Measurements from ENCODE around the gene INAFM1.
"Not testable (repeated sequence)": the region's sequence is repeated elsewhere in the genome, so short reads cannot be mapped to it uniquely, and the experiment has no call there.

INAFM1 gene

DNA sequence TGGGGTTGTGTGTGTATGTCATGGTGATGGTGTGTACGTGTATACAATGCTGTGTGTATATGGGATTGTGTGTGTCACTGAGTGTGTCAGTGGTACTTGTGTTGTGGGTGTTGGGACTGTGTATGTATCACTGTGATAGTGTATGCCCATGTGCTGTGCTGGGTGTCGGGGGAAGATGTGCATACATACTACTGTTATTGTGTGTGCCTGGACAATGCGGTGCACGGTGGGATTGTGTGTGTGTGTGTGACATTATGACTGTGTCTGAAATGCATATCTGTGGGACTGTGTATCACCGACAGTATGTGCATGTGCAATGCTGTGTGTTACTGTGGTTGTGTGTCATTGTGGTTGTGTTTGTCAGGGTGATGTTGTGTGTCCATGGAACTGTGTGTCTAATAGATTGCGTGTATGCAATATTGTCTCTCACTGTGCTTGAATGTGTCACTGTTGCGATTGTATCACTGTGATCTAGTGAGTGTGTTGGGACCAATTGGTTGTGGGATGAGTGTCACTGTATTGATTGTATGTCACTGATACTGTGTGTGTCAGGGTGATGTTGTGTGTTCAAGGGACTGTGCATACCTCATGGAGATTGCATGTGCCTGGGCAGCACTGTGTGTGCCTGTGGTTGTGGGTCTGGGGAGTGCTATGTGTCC lies 32.6 kb upstream of the INAFM1 start:
- no peak for DNase-seq

DNA sequence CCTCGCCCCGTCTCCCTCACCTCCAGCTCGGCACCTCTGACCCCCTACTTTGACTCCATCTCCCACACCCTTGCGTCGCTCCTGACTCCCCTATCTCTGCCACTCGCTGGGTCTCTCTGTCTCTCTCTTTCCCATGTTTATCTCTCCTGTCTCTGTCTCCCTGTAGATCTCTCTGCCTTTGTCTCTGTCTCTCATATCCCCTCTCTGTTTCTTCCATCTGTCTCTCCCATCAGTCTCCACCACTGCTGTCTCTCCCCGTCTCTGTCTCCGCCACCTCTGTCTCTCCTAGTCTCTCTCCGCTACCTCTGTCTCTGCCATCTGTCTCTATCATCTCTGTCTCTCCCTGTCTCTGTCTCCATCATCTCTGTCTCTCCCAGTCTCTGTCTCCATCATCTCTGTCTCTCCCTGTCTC lies 31.3 kb upstream of the INAFM1 start:
- no peak for DNase-seq

DNA sequence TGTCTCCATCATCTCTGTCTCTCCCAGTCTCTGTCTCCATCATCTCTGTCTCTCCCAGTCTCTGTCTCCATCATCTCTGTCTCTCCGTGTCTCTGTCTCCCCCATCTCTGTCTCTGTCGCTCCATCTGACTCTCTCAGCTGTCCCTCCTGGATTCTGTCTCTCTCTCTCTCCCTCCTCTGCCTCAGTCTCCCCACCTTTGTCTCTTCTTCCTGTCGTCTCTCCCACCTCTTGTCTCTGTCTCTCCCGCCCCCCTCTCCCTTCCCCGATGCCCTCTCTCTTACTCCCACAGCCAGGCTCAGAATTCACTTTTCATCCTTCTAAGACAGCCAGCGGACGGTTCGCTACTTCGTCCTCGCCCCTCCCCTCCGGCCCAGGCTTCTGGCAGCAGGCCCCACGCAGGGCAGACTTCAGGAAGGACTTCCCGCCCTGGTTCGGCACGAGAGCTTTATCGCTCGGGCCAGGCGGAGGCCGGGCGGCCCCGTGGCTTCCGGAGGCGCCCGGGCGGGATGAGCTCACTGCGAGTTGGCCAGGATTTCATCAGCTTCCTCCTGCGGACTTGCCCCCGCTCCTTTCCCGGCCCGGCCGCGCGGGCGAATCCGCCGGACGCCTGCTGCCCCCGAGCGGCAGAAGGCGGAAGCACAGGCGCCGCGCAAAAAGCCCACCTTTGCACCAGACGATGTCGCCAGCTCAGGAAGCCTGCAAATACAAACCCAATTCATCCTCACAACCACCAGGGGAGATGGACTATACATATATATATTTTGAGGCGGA lies 30.7 kb upstream of the INAFM1 start:
- DNase-seq: peak; percentile 84

DNA sequence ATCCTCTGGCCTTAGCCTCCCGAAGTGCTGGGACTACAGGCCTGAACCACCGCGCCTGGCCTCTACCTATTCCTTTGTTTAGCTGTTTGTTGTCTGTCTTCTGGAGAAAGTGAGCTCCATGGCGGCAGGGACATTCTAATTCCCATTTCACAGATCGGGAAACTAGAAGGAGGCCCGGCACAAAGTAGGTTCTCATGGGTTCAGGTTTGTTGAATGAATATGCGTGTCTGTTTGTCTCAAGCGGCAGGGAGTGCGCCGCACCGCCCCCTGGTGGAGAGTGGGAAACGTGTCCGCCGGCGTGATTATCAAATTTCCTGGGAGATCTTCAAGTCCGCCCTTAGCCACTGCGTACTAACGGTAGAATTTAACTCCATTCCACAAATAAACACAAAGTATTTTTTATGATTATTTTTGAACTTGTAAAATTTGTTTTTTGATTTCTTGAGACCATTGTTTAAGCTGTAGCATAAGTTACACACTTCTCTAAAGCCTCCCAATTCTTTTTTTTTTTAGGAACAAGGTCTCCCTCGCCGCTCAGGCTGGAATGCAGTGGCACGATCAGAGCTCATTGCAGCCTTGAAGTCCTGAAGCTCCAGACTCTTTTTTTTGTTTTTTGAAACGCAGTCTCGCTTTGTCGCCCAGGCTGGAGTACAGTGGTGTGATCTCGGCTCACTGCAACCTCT lies 27.2 kb upstream of the INAFM1 start:
- DNase-seq: peak; percentile 77

DNA sequence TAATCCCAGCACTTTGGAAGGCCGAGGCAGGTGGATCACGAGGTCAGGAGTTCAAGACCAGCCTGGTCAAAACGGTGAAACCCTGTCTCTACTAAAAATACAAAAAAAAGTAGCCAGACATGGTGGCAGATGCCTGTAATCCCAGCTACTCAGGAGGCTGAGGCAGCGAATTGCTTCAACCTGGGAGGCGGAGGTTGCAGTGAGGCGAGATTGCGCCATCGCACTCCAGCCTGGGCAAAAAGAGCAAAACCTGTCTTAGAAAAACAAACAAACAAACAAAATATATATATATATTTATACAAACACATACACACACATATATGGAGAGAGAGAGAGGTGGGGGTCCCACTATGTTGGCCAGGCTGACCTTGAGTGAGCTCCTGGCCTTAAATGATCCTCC lies 21.7 kb upstream of the INAFM1 start:
- DNase-seq: not testable (repeated sequence)

DNA sequence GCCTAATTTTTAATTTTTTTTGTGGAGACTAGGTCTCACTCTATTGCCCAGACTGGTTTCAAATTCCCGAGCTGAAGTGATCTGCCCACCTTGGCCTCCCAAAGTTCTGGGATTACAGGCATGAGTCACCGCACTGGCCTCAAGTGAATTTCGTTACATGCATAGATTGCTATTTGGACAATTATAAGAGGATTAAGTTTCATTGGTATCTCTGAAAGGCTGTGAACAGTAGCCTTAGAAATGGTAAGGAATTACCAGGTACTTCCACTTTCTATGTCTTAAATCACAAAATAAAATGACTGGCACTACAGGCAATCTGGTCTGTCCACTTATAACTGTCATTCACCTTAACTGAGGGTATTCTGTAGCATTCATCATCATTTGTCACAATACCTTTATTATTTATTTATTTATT lies 21.2 kb upstream of the INAFM1 start:
- DNase-seq: no peak

DNA sequence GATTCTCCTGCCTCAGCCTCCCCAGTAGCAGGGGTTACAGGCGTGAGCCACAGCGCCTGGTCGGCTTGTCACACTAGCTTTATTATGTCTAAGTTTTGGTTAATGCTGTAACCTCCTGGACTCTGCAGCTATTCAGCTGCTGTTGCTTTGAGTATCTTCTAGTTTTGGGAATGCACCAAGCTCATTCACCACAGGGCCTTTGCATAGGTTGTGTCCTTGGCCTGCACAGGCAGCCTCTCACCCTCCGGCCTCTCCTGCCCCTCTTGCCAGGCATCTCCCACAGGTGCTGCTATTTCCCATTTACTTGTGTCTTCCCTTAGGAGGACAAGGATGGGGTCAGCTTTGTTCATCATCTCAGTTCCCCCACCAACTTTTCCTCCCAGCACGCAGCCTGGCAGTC lies 20.7 kb upstream of the INAFM1 start:
- DNase-seq: no peak

DNA sequence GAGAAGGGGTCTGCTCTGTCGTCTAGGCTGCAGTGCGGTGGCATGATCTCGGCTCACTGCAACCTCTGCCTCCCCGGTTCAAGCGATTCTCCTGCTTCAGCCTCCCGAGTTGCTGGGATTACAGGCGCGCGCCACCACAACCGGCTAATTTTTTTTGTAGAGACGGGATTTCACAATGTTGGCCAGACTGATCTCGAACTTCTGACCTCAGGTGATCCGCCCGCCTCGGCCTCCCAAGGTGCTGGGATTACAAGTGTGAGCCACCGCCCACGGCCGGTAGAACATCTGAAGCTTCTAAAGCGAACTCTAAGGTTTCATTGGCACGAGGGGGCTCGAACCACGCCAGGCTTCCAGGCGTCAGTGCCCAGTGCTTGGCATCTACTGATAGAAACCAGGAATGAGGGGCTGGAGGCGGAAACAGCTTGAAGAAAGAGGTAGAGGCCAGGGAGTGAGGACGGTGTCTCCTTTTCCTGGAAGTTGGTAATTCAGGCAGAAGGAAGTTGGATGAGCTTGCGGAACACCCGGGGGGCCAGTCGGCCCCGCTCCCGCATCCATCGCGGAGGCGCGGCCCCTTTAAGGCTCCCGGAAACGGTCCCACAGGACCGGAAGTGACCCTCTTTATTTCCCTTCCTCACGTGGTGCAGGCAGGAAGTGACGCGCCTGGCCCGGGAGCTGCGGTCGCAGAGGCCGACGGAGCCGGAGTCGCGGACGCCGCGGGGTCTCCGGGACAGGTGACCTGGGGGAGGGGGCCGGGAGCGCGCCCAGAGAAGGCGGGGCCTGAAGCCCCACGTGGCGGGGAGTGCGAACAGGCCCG lies 18.6 kb upstream of the INAFM1 start, which contains the start of gene CCDC9:
Gene CCDC9, plus strand, starts transcription at position 647 of the 814 bp plus-strand sequence. CDS start 1,876 bp downstream, outside the sequence.
- DNase-seq: peak; percentile 85

DNA sequence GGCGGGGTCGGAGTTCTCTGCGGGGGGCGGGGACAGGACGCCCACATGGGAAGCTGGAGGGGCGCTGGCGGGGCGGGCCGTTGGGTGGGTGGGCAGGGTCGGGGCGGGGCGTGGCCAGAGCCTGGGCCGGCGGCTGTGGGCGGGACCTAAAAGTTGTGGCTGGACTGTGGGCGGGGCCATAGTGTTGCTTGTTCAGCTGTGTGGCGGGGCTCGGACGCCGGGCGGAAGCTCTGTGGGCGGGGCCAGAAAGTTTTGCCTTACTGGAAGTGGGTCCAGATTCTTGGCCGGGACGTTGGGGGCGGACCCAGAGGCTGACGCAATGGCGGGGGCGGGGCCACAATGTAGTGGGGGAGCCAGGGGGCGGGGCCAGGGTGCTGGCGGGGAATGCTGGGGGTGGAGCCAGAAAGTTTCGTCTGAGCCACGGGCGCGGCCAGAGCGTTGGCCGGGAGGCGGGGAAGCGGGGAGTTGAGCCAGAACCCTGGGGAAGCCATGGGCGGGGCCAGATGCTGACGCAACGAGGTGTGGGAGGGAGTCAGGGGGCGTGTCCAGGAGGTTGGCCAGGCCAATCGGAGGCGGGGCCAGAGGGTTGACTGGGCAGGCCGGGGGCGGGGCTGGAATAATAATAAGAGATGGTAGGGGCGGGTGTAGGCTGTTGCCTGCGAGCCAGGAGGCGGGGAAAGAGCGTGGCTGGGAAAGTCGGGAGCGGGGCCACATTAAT lies 17.8 kb upstream of the INAFM1 start:
- peak; percentile 99 for DNase-seq

DNA sequence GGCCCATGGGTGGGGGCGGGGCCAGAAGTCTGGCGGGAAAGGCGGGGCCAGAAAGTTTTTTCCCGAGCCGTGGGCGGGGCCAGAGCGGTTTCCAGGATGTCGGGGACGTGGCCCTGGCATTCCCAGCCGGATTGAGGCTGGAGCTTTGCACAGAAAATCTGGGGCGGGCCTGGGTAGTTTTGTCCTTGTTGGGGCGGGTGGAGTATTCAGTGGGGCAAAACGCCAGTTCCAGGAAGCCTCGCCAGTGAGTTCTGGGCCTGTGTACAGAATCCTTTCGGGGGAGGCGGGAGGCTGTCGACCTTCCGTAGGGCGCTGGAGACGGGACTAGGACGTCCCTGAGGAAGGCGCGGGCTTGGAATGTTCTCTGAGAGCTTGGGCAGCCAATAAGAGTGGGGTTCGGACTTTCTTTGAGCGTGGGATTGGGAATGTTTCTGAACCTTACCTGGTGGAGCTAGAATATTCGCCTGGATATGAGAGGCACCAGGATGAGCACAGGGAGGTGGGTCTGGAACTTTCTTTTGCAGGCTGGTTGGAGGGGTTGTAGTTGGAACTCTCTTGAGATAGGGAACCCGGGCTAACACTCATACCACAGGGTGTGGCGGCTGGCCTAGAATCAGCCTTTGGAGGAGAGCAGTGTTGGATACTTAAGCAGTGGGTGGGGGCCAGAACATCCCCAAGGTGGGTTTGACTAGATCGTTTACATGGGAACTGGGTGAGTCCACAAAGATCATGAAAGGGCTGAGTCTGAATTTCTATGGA lies 17.1 kb upstream of the INAFM1 start:
- no peak for DNase-seq

DNA sequence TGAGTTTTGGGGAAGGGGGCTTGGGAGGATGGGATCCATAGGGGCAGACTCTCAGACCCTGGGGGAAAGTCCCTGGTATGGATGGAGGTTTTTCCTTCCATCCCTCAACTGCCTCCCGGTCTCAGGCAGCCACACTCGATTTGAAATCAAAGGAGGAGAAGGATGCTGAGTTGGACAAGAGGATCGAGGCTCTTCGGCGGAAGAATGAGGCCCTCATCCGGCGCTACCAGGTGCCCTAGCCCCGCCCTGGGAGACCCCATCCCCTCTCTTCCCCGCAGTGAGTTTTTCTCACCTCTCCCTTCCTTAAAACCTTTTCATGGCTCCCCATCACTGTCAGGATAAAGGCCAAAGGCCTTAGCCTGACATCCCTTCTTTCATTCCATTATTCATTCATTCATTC lies 16.3 kb upstream of the INAFM1 start:
- DNase-seq: no peak

DNA sequence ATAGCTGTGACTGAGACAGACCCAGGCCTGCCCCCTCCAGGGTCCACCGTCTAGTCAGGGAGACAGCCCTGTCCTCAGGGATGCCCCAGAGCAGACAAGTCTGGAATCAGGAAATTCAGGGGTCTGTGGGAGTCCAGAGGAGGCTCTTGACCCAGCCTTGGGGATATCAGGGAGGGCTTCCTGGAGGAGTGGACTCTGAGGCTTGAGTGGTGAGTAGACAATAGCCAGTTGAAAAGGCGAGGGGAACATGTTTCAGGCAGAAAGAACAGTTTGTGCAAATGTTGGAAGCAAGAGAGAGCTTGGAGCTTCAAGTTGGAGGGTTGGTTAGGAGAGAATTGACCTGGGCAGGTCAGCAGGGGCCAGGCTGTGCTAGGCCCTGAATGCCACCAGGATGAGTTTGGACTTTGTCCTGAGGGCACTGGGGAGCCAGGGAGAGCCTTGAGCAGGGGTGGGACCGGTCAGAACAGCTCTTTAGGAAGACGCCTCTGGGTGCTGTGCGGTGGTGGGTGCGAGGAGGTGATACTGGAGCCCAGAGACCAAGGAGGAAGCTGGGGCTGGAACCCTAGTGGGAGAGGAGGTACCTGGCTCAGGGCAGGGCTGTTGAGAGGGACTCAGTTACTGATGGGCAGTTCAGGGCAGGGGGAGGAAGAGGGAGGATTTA lies 15.7 kb upstream of the INAFM1 start:
- DNase-seq: no peak

DNA sequence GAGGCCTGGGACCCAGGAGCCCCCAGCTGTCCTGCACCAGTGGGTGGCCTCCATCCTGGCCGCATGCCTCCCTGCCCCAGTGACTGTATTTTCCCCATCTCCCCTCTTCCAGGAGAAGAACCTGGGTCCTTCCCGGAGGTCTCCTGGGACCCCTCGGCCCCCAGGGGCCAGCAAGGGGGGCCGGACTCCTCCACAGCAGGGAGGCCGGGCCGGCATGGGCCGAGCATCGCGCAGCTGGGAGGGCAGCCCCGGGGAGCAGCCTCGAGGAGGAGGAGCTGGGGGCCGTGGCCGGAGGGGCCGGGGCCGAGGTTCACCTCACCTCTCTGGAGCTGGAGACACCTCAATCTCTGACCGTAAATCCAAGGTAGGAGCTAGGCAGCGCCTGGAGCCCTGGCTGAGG lies 14.2 kb upstream of the INAFM1 start:
- no peak for DNase-seq

DNA sequence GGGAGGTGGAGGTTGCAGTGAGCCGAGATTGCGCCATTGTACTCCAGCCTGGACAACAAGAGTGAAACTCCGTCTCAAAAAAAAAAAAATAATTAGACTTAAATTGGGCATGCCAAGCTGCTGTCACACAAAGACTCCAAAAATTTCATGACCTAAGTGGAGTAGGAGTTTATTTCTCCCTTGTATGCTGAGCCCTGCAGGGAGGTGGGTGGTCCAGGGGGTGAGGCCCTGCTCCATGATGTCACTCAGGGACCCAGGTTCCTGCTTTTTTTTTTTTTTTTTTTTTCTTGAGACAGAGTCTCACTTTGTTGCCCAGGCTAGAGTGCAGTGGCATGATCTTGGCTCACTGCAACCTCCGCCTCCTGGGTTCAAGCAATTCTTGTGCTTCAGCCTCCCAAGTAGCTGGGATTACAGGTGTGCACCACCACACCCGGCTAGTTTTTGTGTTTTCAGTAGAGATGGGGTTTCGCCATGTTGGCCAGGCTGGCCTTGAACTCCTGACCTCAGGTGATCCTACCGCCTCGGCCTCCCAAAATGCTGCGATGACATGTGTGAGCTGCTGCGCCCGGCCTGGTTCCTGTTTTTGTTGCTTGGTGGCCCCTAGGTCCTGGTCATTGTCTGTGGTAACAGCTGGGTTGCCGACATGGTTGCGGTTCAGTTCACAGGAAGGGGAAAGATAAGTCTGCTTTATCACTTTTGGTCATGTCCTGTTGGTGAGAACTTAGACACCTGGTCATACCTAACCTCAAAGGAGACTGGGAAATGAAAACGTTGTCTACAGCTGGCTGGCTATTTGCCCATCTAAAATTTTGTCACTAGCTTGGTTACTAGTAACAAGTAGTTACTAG lies 12.5 kb upstream of the INAFM1 start:
- not testable (repeated sequence) for DNase-seq

DNA sequence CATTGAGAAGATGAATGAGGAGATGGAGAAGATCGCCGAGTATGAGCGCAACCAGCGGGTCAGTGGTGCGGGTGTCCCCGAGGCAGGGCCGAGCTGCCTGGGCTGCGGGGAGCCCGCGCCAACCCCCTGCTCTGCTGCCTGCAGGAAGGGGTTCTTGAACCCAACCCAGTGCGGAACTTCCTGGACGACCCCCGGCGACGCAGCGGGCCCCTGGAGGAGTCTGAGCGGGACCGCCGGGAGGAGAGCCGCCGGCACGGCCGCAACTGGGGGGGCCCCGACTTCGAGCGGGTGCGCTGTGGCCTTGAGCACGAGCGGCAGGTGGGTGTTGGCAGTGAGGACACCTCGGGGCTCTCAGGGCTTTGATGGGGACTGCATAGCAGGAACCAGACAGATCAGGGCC lies 10.1 kb upstream of the INAFM1 start:
- DNase-seq: no peak

DNA sequence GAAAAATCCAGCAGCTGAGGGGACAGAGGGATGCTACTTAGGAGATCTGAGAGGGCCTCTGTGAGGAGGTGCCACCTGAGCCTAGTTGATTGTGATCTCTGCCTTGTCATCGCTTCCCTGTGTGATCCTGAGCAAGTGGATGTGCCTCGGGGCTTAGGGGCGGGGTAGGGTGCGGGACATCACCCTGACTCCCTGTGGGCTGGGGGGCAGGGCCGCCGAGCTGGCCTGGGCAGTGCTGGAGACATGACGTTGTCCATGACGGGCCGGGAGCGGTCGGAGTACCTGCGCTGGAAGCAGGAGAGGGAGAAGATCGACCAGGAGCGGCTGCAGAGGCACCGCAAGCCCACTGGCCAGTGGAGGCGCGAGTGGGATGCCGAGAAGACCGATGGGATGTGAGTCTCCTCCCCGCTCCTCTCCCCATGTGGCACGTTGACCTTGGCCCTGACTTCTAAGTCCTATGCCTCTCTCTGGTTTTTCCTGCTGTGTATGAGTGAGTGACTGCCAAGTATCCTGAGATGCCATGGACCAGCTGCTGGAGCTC lies 8.2 kb upstream of the INAFM1 start:
- DNase-seq: no peak

DNA sequence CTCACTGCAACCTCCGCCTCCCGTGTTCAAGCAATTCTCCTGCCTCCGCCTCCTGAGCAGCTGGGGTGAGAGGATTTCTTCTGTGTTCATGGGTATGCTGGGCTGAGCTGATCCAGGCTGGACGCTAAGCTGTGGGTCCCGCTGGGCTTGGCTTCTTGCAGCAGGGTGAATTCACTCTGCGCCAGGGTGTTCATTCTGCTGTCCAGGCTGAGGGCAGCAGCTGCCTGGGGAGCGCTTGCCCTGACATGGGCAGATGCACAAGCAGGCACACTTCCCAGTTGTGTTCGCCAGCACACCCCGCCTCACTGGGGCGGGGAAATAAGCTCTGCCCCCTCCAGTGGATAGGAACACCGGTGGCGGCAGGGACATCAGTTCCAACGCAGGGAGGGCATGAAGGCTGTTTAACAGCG lies 7.3 kb upstream of the INAFM1 start:
- DNase-seq: no peak

DNA sequence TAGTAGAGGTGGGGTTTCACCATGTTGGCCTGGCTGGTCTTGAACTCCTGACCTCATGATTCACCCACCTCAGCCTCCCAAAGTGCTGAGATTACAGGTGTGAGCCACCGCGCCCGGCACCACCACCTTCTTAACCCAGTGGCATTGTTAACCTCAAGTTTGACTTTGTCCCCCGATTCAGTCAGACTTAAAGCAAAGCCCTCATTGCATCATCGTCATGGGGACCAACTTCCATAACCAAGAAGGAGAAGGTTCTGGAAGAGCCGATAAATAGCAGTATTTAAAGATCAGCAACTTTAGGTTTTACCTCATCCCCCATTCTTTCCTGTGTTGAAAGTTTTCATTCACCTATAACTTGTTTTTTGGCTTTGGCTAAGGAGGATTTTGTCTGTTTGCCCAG lies 6.7 kb upstream of the INAFM1 start:
- DNase-seq: no peak

DNA sequence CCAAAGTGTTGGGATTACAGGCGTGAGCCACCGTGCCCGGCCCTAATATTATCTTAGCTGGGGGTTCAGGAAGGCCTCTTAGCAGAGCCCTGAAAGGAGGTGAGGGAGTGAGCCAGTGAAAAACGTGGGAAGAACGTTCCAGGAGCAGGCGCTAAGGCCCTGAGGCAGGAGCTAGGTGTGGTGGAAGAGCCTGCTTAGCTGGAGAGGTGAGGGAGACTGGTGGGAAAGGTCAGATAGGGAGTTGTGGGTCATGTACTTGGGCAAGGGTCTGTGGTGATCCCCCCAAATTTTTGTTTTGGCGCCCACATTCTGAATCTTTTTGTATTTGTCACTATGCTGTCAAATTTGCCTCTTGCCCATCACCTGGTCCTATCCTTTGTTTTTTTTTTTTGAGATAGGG lies 5.1 kb upstream of the INAFM1 start:
- DNase-seq: no peak

DNA sequence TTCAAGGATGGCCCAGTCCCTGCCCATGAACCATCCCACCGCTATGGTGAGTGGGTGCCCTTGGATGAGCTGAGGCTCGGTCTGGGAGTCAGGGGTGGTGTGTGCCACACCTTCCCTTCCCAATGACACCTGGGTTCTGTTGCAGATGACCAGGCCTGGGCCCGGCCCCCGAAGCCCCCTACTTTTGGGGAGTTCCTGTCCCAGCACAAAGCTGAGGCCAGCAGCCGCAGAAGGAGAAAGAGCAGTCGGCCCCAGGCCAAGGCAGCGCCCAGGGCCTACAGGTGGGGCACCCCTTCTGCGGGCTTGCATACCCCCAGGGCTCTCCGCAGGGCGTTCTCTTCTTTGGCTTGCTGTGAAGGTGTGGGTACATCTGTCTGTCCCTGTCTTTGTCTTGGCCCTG lies 4.3 kb upstream of the INAFM1 start:
- no peak for DNase-seq

All from activated CD4-positive, alpha-beta T cell treated with anti-CD3 and anti-CD28 coated beads, Interleukin-2, amount 50 U/mL, for 1 hour (primary cell).